IMR-90 (cell line): ENCODE results near the gene CLP1.

ENCODE experiments used
- CEBPB ChIP-seq: IDR thresholded peaks from 2 replicates; pipeline ENCODE4 v1.6.1; 2012; ENCODE audit warnings: low read depth, low read length, improper control_type of control experiment
- FOS ChIP-seq: fragments of 150-350 bp; IDR thresholded peaks from 2 replicates; pipeline ENCODE4 v1.6.1; 2016; ENCODE audit warnings: low read depth, low read length
- MAZ ChIP-seq: IDR thresholded peaks from 2 replicates; pipeline ENCODE4 v1.6.1; 2012; ENCODE audit warnings: low read depth, mild to moderate bottlenecking, low read length, improper control_type of control experiment, moderate library complexity, borderline replicate concordance
- MXI1 ChIP-seq: IDR thresholded peaks from 2 replicates; pipeline ENCODE4 v1.6.1; 2012; ENCODE audit warnings: low read depth, mild to moderate bottlenecking, low read length, moderate library complexity, borderline replicate concordance
- NFE2L2 ChIP-seq: fragments of 150-350 bp; IDR thresholded peaks from 2 replicates; pipeline ENCODE4 v1.6.1; 2016; ENCODE audit warnings: low read depth, mild to moderate bottlenecking, low read length
- POLR2A ChIP-seq: IDR thresholded peaks from 2 replicates; pipeline ENCODE4 v1.6.1; 2012; ENCODE audit warnings: mild to moderate bottlenecking, low read depth, low read length
- RAD21 ChIP-seq: IDR thresholded peaks from 2 replicates; pipeline ENCODE4 v1.6.1; 2012; ENCODE audit warnings: low read length, improper control_type of control experiment
- RCOR1 ChIP-seq: IDR thresholded peaks from 2 replicates; pipeline ENCODE4 v1.6.1; 2012; ENCODE audit warnings: mild to moderate bottlenecking, low read length, improper control_type of control experiment; ENCODE audit not compliant: insufficient replicate concordance
- RFX5 ChIP-seq: IDR thresholded peaks from 2 replicates; pipeline ENCODE4 v1.8.0; 2012; ENCODE audit warnings: low read depth, mild to moderate bottlenecking, low read length, moderate library complexity
- SMC3 ChIP-seq: fragments of 150-350 bp; IDR thresholded peaks from 2 replicates; pipeline ENCODE4 v1.6.1; 2016; ENCODE audit warnings: low read depth, mild to moderate bottlenecking, antibody characterized with exemption, low read length, moderate library complexity
- TF ChIP-seq, protein P1 (sequence below): conservative IDR thresholded peaks from 2 replicates; pipeline ENCODE4 v1.5.1; 2012; ENCODE audit warnings: mild to moderate bottlenecking, low read depth, low read length, improper control_type of control experiment
- TF ChIP-seq, protein P2 (sequence below): fragments of 150-350 bp; IDR thresholded peaks from 2 replicates; pipeline ENCODE4 v1.6.1; 2017; ENCODE audit warnings: mild to moderate bottlenecking, antibody characterized with exemption, low read length, low read depth
- TF ChIP-seq, protein P3 (sequence below): fragments of 150-350 bp; IDR thresholded peaks from 2 replicates; pipeline ENCODE4 v1.6.1; 2016; ENCODE audit warnings: low read depth, mild to moderate bottlenecking, low read length, moderate library complexity, borderline replicate concordance

DNA sequence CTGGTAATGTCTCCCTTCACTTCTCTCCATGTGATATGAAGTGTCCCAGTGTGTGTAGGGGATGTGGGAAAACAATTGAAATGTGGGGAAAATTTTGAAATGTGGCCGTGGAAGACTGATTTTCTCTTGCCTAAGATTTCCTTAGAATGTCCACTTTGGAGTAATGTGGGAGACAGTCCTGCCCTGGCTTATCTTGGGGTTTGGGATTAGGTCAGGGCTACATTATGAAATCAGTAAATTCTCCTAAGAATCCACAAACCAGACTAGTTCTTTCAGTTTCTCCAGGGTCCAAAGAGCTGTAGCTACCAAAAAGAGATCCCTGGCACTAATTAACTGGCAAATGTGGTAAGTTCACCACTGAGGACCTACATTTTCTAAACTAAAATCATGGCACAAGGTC is 30.7 kb upstream of the CLP1 start:
- TF ChIP-seq POLR2A: no peak
- TF ChIP-seq, protein P1, sequence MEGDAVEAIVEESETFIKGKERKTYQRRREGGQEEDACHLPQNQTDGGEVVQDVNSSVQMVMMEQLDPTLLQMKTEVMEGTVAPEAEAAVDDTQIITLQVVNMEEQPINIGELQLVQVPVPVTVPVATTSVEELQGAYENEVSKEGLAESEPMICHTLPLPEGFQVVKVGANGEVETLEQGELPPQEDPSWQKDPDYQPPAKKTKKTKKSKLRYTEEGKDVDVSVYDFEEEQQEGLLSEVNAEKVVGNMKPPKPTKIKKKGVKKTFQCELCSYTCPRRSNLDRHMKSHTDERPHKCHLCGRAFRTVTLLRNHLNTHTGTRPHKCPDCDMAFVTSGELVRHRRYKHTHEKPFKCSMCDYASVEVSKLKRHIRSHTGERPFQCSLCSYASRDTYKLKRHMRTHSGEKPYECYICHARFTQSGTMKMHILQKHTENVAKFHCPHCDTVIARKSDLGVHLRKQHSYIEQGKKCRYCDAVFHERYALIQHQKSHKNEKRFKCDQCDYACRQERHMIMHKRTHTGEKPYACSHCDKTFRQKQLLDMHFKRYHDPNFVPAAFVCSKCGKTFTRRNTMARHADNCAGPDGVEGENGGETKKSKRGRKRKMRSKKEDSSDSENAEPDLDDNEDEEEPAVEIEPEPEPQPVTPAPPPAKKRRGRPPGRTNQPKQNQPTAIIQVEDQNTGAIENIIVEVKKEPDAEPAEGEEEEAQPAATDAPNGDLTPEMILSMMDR: no peak
- TF ChIP-seq RAD21: no peak
- TF ChIP-seq, protein P2, sequence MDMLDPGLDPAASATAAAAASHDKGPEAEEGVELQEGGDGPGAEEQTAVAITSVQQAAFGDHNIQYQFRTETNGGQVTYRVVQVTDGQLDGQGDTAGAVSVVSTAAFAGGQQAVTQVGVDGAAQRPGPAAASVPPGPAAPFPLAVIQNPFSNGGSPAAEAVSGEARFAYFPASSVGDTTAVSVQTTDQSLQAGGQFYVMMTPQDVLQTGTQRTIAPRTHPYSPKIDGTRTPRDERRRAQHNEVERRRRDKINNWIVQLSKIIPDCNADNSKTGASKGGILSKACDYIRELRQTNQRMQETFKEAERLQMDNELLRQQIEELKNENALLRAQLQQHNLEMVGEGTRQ: no peak
- no peak for TF ChIP-seq SMC3
- no peak for TF ChIP-seq RCOR1
- TF ChIP-seq NFE2L2: no peak
- no peak for TF ChIP-seq MAZ
- no peak for TF ChIP-seq FOS
- TF ChIP-seq RFX5: no peak
- TF ChIP-seq CEBPB: no peak
- TF ChIP-seq MXI1: no peak
- TF ChIP-seq, protein P3, sequence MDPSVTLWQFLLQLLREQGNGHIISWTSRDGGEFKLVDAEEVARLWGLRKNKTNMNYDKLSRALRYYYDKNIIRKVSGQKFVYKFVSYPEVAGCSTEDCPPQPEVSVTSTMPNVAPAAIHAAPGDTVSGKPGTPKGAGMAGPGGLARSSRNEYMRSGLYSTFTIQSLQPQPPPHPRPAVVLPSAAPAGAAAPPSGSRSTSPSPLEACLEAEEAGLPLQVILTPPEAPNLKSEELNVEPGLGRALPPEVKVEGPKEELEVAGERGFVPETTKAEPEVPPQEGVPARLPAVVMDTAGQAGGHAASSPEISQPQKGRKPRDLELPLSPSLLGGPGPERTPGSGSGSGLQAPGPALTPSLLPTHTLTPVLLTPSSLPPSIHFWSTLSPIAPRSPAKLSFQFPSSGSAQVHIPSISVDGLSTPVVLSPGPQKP: no peak
